HG03354 (cell line): ENCODE data around the gene EPHB4.
A peak's percentile ranks its signal among the peaks of the same experiment; 100 is the strongest.
"Not testable (repeated sequence)": the region's sequence is repeated elsewhere in the genome, so short reads cannot be mapped to it uniquely, and the experiment has no call there.

Experiments
- ATAC-seq: cut with Tn5 transposase; IDR thresholded peaks from one replicate; pipeline ENCODE4 v1.9.1; 2021; ENCODE audit warnings: mild to moderate bottlenecking; ENCODE audit not compliant: unreplicated experiment, poor library complexity, severe bottlenecking

The EPHB4 gene

DNA sequence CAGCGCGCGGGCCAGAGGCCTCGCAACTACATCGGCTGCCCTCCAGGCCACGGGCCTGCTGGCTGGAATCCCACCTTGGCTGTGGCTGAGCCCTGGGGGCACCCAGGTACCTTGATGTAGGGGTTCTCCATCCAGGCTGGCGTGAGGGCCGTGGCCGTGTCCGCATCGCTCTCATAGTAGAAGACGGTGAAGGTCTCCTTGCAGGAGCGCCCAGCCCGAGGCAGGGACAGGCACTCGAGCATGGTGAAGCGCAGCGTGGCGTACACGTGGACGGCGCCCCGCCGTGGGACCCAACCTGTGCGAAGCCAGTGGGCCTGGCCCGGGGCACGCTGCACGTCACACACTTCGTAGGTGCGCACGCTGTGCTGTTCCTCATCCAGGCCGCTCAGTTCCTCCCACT lies 3.8 kb downstream of the EPHB4 start:
- no peak for ATAC-seq

- ATAC-seq = no peak
Observed at GRCh38 chr7:100823140-100823525, 4.2 kb downstream of the EPHB4 start.

- no peak for ATAC-seq
Observed at GRCh38 chr7:100822236-100823139, 4.8 kb downstream of the EPHB4 start.

DNA sequence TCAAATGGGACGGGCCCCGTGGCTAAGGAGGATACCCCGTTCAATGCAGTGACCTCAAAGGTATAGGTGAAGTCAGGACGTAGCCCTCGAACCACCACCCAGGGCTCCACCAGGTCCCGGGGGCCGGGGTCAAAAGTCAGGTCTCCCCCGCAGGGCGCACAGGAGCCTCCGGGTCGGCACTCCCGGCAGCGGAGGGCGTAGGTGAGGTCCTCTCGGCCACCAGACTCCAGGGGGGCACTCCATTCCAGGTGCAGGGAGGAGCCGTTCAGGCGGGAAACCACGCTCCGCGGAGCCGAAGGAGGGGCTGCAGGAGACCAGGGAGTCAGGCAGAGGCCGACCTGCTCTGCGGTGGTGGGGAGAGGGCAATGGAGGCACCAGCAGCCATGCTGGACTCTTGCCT lies 7.7 kb downstream of the EPHB4 start:
- no peak for ATAC-seq

- no peak for ATAC-seq
Observed at GRCh38 chr7:100818825-100819224, 8.5 kb downstream of the EPHB4 start.

GRCh38 chr7:100818366-100818765 lies 9.0 kb downstream of the EPHB4 start:
- ATAC-seq = no peak

DNA sequence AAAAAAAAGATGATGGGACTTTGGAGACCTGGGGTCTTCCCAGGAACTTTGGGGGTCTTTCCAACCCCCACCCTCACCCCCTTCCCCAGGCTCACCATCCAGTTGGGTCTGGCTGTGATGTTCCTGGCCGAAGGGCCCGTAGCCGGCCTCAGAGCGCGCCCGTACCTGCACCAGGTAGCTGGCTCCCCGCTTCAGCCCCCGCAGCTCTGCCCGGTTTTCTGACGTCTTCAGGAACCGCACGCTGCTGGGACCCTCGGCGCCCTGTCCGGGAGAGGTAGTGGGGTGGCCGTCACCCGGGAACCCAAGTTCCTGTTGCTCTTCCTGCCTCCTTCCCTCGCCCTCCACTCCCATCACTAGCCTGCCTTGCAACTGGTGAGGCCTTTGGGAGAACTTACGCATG lies 10.2 kb downstream of the EPHB4 start:
- no peak for ATAC-seq

GRCh38 chr7:100816515-100816914 lies 10.8 kb downstream of the EPHB4 start:
- ATAC-seq = not testable (repeated sequence)

- ATAC-seq = no peak
Observed at GRCh38 chr7:100812729-100813128, 14.6 kb downstream of the EPHB4 start.

DNA sequence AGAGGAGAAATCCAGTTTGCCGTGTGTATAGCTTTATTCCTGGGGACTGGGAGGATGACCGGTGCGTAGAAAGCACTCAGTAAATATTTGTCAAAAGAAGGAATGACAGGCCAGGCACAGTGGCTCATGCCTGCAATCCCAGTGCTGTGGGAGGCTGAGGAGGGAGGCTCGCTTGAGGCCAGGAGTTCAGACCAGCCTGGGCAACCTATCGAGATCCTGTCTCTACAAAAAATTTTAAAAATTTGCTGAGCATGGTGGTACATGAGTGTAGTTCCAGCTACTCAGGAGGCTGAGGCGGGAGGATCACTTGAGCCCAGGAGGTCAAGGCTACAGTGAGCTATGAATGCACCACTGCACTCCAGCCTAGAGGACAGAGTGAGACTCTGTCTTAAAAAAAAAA lies 15.8 kb downstream of the EPHB4 start:
- ATAC-seq = no peak

DNA sequence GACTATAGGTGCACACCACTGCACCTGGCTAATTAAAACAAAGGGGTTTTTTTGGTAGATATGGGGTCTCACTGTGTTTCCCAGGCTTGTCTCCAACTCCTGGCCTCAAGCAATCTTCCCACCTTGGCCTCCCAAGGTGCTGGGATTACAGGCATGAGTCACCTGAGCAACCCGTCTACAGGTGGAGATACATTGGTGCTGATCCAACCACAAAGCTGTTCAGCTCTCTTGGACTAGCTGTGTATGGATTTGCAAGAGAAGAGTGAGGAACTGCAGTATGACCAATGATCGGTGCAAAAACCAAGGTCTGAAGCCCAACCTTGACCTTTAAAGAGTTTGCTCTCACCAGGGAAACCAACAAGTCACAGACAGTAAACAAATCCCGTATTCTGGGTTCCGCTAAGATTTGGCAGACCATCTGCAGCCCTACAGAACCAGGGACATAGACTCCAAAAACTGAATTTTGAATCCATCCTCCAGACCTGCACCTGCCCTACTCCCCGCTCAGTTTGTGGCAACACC lies 18.9 kb downstream of the EPHB4 start:
- ATAC-seq = no peak

DNA sequence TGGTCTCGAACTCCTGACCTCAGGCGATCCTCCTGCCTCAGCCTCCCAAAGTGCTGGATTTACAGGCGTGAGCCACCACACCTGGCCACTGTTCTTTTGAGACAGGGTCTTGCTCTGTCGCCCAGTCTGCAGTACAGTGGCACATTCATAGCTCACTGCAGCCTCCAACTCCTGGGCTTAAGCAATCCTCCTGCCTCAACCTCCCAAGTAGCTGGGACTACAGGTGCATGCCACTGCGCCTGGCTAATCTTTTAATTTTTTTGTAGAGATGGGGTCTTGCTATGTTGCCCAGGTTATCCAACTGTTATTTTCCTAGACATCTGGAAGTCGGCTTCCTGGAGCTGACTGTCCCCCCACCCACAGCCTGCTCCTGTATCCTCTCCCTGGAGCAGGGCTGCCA lies 20.4 kb downstream of the EPHB4 start:
- not testable (repeated sequence) for ATAC-seq

GRCh38 chr7:100806276-100806675 lies 21.0 kb downstream of the EPHB4 start:
- no peak for ATAC-seq

GRCh38 chr7:100804681-100805431 lies 22.5 kb downstream of the EPHB4 start:
- no peak for ATAC-seq

- peak; percentile 93 for ATAC-seq
Observed at GRCh38 chr7:100803398-100804161, 23.7 kb downstream of the EPHB4 start.

DNA sequence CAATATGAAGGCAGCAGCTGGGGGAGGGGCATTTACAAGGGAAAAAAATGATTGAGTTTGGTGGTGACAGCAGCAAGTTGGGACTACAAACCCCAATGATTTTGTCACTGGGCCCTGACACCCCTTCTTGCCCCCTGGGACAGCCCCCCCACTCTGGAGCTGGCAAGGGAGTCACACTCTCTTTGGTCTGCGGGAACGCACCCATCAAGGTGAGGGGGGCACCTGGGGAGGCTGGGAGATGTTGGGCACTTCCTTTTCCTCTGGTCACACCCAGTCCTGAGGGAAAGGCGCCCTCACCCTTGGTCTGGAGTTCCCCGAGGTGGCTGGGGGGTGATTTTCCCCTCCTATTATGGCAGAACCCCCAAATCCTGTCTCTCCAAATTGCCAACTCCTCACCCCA lies 24.4 kb downstream of the EPHB4 start:
- ATAC-seq = no peak

- no peak for ATAC-seq
Observed at GRCh38 chr7:100801833-100802568, 25.3 kb downstream of the EPHB4 start.

GRCh38 chr7:100799037-100799896 lies 28.1 kb downstream of the EPHB4 start:
- no peak for ATAC-seq

DNA sequence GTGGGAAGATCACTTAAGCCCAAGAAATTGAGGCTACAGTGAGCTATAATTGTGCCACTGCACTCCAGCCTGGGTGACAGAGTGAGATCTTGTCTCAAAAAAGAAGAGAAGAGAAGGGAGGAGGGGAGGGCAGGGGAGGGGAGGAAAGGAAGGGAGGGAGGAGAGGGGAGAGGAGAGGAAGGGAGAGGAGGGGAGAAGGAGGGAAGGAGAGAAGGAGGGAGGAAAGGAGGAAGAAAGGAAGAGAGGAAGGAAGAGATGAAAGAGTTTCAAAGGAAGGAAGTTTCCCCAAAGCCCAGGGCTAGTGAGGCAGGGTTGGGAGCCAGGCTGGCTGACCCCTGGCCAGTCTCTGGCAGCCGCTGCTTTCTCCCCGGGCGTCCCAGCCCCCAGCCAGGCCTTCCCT lies 32.6 kb downstream of the EPHB4 start:
- ATAC-seq = no peak
